ENCODE data around the gene COQ8B. TPM values are rescaled to one million over a fixed set of nuclear protein-coding genes. Genes with fewer than 3 reads are reported as not detected.
"Not testable (repeated sequence)": the region's sequence is repeated elsewhere in the genome, so short reads cannot be mapped to it uniquely, and the experiment has no call there.

COQ8B gene
- total and polyA plus RNA-seq, 11 donors: 18.2 to 49.7 (median 27.8) TPM

DNA sequence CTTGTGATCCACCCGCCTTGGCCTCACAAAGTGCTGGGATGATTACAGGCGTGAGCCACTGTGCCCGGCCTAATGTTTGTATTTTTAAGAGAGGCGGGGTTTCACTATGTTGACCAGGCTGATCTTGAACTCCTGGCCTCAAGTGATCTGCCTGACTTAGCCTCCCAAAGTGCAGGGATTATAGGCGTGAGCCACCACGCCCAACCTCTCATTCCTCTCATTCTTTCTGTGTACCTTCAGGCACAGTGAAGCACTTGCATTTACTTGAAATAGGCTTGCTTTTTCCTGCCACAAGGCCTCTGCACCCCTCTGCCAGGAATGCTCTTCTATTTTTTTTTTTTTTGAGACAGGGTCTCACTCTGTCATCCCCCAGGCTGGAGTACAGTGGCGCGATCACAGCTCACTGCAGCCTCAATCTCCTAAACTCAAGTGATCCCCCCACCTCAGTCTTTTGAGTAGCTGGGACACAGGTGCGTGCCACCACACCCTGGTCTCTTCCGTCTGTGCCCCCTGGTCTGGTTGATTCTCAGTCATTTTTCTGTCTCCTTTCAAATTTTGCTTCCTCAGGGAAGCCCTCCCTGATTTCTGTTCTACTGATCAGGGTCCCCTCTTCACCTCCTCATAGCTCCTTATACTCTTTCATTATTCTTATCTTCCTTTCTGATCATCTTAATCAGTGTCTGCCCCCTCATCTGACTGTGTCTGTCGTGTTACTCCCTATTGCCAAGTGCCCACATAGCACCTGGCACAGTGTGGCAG is 18.5 kb upstream of the COQ8B start:
- Histone ChIP-seq H3K4me1 (peaks cover 0 to 10% (median 2%) of the 10 kb centered on the region in 12 donors), H3K27ac (no peak overlapping the region), H3K36me3 (peaks cover 2 to 100% (median 95%) of the 10 kb centered on the region in 9 donors), H3K9me3 (no peaks in the 10 kb centered on the region), H3K27me3 (no peaks in the 10 kb centered on the region), H3K4me3 (no peak overlapping the region)
- TF ChIP-seq POLR2A (IDR thresholded peaks at IDR 0.05): no peak
- TF ChIP-seq CTCF (IDR thresholded peaks at IDR 0.05): no peak
- intact Hi-C loops (cut with DNase I): loop anchor here in 1 of 10 donors (5.0 kb wide), 1 partner anchor 63 kb away; no protein-coding TSS in a partner anchor
- ATAC-seq (no peak), DNase-seq (no peak)
- WGBS, 4 donors: 95 to 97% (median 95%) methylated on average over 11 of the region's 11 CpGs

GRCh38 chr19:40733149-40733548 is 16.5 kb upstream of the COQ8B start:
- Histone ChIP-seq H3K4me1 (no peaks in the 10 kb centered on the region), H3K9me3 (no peaks in the 10 kb centered on the region), H3K4me3 (no peak overlapping the region), H3K36me3 (peaks cover 2 to 100% (median 96%) of the 10 kb centered on the region in 9 donors), H3K27me3 (no peaks in the 10 kb centered on the region), H3K27ac (no peak overlapping the region)
- ATAC-seq (no peak), DNase-seq (no peak)
- TF ChIP-seq POLR2A (IDR thresholded peaks at IDR 0.05) (no peak), CTCF (IDR thresholded peaks at IDR 0.05) (no peak)
- 90 to 94% (median 93%) methylated on average over 13 of the region's 13 CpGs for WGBS, 4 donors
- intact Hi-C loops (cut with DNase I): no loop called here

- ATAC-seq; H3K9me3 ChIP-seq; H3K4me1 ChIP-seq; H3K27ac ChIP-seq; H3K4me3 ChIP-seq; DNase-seq; H3K27me3 ChIP-seq; intact Hi-C loops (cut with DNase I): not testable (repeated sequence)
- peaks cover 2 to 100% (median 97%) of the 10 kb centered on the region in 9 donors for H3K36me3 ChIP-seq
- WGBS, 4 donors: 95 to 97% (median 96%) methylated on average over 16 of the region's 16 CpGs
Measured at GRCh38 chr19:40732304-40732703, 15.6 kb upstream of the COQ8B start.

DNA sequence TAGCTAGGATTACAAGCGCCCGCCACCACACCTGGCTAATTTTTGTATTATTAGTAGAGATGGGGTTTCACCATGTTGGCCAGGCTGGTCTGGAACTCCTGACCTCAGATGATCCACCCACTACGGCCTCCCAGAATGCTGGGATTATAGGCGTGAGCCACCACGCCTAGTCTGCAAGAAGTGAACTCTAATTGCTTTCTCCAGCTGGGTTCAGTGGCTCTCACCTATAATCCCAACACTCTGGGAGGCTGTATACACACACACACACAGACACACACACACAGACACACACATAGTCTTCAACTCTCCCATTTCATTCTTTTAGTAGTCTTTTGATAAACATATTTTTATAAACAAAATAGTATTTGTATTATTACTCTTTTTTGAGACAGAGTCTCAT is 13.4 kb upstream of the COQ8B start:
- H3K27ac ChIP-seq; H3K4me3 ChIP-seq; DNase-seq; H3K9me3 ChIP-seq; intact Hi-C loops (cut with DNase I); H3K4me1 ChIP-seq; H3K27me3 ChIP-seq; ATAC-seq: not testable (repeated sequence)
- 90 to 98% (median 96%) methylated on average over 5 of the region's 5 CpGs for WGBS, 4 donors
- H3K36me3 ChIP-seq: peaks cover 6 to 100% (median 97%) of the 10 kb centered on the region in 9 donors

DNA sequence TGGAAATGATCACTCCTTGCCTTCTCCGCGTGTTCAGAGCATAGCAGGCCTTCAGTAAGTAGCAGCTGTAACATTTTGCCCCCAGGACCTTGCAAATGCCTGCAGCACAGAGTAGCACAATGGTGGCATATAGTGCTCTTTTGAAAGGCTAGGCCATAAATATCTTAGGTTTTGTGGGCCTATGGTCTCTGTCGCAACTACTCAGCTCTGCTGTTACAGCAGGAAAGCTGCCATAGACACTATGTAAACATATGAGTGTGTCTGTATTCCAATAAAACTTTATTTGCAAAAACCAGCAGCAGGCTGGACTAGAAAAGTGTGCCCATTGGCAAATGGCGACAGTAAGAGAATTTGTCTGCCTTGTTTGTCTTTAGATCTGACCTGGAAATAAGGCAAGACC is 9.6 kb upstream of the COQ8B start:
- 92 to 99% (median 98%) methylated on average over 4 of the region's 4 CpGs for WGBS, 4 donors
- Histone ChIP-seq H3K9me3 (peaks cover 0 to 3% (median 0%) of the 10 kb centered on the region in 12 donors), H3K27ac (no peak overlapping the region), H3K36me3 (peaks cover 4 to 84% (median 77%) of the 10 kb centered on the region in 9 donors), H3K4me1 (peaks cover 4 to 23% (median 12%) of the 10 kb centered on the region in 12 donors), H3K27me3 (no peaks in the 10 kb centered on the region), H3K4me3 (no peak overlapping the region)
- intact Hi-C loops (cut with DNase I): no loop called here
- TF ChIP-seq CTCF (IDR thresholded peaks at IDR 0.05) (no peak), POLR2A (IDR thresholded peaks at IDR 0.05) (no peak)
- ATAC-seq (no peak), DNase-seq (no peak)

All from heart left ventricle (tissue), 16 donors.